Ascending aorta (tissue), 2 donors: Measurements from ENCODE around the gene KIF26B. TPM values are rescaled to one million over a fixed set of nuclear protein-coding genes. Genes with fewer than 3 reads are reported as not detected.

Source experiments
- DNase-seq, 2 donors: peaks; one replicate each; pipeline ENCODE4 v3.0.0-alpha.2; 2019; ENCODE audit warnings: low spot score in 2 of 2
- H3K27ac ChIP-seq, 2 donors: fragments of 200-600 bp; sonication (generic); one replicate each; pipeline ENCODE4 v1.5.1; 2016 to 2017; ENCODE audit warnings: mild to moderate bottlenecking in 1 of 2
- H3K27me3 ChIP-seq: fragments of 200-600 bp; sonication (generic); one replicate; pipeline ENCODE4 v1.5.1; 2017
- H3K36me3 ChIP-seq, 2 donors: fragments of 200-600 bp; sonication (generic); one replicate each; pipeline ENCODE4 v1.5.1; 2016
- H3K4me1 ChIP-seq, 2 donors: fragments of 200-600 bp; sonication (generic); one replicate each; pipeline ENCODE4 v1.5.1; 2016 to 2017; ENCODE audit warnings: mild to moderate bottlenecking in 1 of 2
- H3K4me3 ChIP-seq, 2 donors: fragments of 200-600 bp; sonication (generic); one replicate each; pipeline ENCODE4 v1.5.1; 2016 to 2017; ENCODE audit warnings: mild to moderate bottlenecking in 1 of 2
- H3K9me3 ChIP-seq, 2 donors: fragments of 200-600 bp; sonication (generic); one replicate each; pipeline ENCODE4 v1.5.1; 2016
- CTCF ChIP-seq, 3 experiments: fragments of 200-600 bp in 2 of 3; fragments of 450-650 bp in 1 of 3; sonication (generic) in 2 of 3; IDR thresholded peaks; one replicate each; pipeline ENCODE4 v1.5.1; 2016 to 2019; ENCODE audit warnings: antibody characterized with exemption in 3 of 3, mild to moderate bottlenecking in 1 of 3, moderate library complexity in 1 of 3
- intact Hi-C: fragments of 100-400 bp; cut with DNase I; formaldehyde crosslinking; loops from one replicate; pipeline ENCODE4 v1.15.1; 2023
- total RNA-seq: library from RNA; depleted of rRNA; stranded (reverse); fragments of >200 nt; gene quantifications from one replicate; pipeline ENCODE4 v1.1.0, GENCODE V29; 2016

The KIF26B gene
- total RNA-seq, 1 donor from 2014 or later, result not detected

DNA sequence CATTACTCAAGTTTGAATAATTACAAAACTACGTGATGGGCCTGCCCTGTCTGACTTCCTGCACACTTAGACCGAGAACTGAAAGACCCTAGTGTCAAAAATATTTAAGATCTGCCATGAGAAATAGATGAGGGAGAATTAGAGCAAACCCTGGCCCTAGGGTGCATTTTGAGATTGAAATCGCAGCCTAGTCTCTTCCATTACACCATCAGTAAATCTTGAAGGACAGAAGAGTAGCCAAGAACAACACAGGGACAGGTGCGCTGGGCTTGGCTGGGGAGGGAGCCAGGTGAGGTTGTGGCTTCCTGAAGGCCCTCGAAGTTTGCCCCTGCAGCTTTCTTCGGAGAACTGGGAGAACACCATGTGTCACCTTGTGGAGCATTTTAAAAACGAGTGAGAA is 36.7 kb upstream of the KIF26B start:
- TF ChIP-seq CTCF (IDR thresholded peaks at IDR 0.05), result no peak
- intact Hi-C loops, result no loop called here
- Histone ChIP-seq H3K4me1 (no peaks in the 10 kb centered on the region), H3K9me3 (no peaks in the 10 kb centered on the region), H3K4me3 (no peak overlapping the region), H3K27me3 (no peaks in the 10 kb centered on the region), H3K27ac (no peak overlapping the region), H3K36me3 (no peaks in the 10 kb centered on the region)
- DNase-seq, result no peak

DNA sequence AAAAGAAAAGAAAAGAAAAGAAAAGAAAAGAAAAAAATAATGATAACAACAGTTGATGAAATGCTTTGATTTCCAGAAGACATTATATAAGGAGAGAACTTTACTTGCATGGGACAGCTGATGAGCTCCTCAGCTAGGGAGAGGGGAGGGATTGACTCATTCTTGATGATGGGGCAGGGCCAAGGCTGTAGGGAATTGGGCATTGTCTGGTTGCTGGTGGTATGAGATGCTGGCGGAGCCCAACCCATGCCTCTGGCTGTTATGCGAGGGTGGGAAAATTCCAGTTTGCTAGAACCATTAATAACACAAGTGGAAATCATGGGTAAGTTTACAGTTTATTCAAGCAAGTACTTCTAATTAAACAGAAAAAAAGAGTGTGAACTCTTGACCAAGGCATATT is 36.0 kb upstream of the KIF26B start:
- Histone ChIP-seq H3K9me3 (no peaks in the 10 kb centered on the region), H3K4me3 (no peak overlapping the region), H3K4me1 (no peaks in the 10 kb centered on the region), H3K27me3 (no peaks in the 10 kb centered on the region), H3K36me3 (no peaks in the 10 kb centered on the region), H3K27ac (no peak overlapping the region)
- intact Hi-C loops, result no loop called here
- no peak for TF ChIP-seq CTCF (IDR thresholded peaks at IDR 0.05)
- no peak for DNase-seq

GRCh38 chr1:245121523-245121922 is 33.3 kb upstream of the KIF26B start:
- no peak overlapping the region for H3K27ac ChIP-seq
- no peak for TF ChIP-seq CTCF (IDR thresholded peaks at IDR 0.05)
- H3K4me3 ChIP-seq, result no peak overlapping the region
- H3K27me3 ChIP-seq, result no peaks in the 10 kb centered on the region
- no peaks in the 10 kb centered on the region for H3K4me1 ChIP-seq
- no peaks in the 10 kb centered on the region for H3K36me3 ChIP-seq
- no peaks in the 10 kb centered on the region for H3K9me3 ChIP-seq
- DNase-seq, result no peak
- intact Hi-C loops, result no loop called here

DNA sequence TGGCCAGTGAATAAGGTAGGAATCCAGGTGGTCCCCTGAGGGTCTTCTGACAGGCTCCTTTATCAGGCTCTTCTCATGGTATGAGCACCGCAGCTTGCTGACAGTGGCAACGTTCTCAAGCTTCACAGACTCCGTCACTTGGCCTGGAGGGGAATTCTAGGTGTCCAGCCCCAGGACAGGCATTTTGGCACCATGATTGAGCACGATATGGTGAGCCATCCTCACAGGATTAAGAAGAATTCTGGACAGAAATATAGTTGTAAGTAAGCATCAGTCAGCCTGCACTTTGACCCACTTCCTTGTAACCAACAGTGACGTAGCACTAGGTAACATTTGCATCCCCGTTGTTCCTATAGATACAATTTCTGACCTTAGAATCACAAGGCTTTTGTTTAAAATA is 30.5 kb upstream of the KIF26B start:
- DNase-seq, result no peak
- intact Hi-C loops, result no loop called here

GRCh38 chr1:245124644-245125043 is 30.1 kb upstream of the KIF26B start:
- no peak overlapping the region for H3K27ac ChIP-seq
- H3K27me3 ChIP-seq, result no peaks in the 10 kb centered on the region
- intact Hi-C loops, result no loop called here
- H3K4me1 ChIP-seq, result no peaks in the 10 kb centered on the region
- H3K36me3 ChIP-seq, result no peaks in the 10 kb centered on the region
- no peak for DNase-seq
- no peak for TF ChIP-seq CTCF (IDR thresholded peaks at IDR 0.05)
- no peaks in the 10 kb centered on the region for H3K9me3 ChIP-seq
- no peak overlapping the region for H3K4me3 ChIP-seq

More for the DNA sequence above, 30.5 kb upstream of the KIF26B start:
- H3K4me3 ChIP-seq, result no peak overlapping the region
- no peaks in the 10 kb centered on the region for H3K27me3 ChIP-seq
- no peaks in the 10 kb centered on the region for H3K9me3 ChIP-seq
- H3K27ac ChIP-seq, result no peak overlapping the region
- no peaks in the 10 kb centered on the region for H3K4me1 ChIP-seq
- no peak for TF ChIP-seq CTCF (IDR thresholded peaks at IDR 0.05)
- no peaks in the 10 kb centered on the region for H3K36me3 ChIP-seq

DNA sequence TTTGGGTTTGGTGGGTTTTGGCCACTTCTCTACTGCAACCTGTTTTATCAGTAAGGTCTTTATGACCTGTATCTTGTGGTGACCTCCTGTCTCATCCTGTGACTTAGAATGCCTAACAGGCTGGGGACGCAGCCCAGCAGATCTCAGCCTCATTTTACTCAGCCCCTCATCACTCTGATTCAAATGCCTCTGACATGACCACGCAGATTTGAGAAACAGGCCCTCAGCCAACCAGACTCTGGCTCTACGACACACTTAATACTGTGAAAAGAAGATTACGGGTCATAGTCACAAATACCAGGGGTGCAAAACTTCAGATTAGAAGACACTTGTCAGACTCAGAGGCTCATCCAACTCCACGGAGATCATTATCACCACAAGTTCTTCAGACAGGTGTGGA is 28.3 kb upstream of the KIF26B start:
- H3K36me3 ChIP-seq, result no peaks in the 10 kb centered on the region
- TF ChIP-seq CTCF (IDR thresholded peaks at IDR 0.05), result no peak
- intact Hi-C loops, result no loop called here
- no peaks in the 10 kb centered on the region for H3K4me1 ChIP-seq
- no peak overlapping the region for H3K4me3 ChIP-seq
- no peaks in the 10 kb centered on the region for H3K27me3 ChIP-seq
- H3K27ac ChIP-seq, result no peak overlapping the region
- H3K9me3 ChIP-seq, result no peaks in the 10 kb centered on the region
- no peak for DNase-seq
